GM21723 (cell line): ENCODE measurements around the gene NLRC4.
"Not testable (repeated sequence)": the region's sequence is repeated elsewhere in the genome, so short reads cannot be mapped to it uniquely, and the experiment has no call there.

ENCODE experiments used
- ATAC-seq: cut with Tn5 transposase; IDR thresholded peaks from one replicate; pipeline ENCODE4 v1.9.1; 2021; ENCODE audit warnings: mild to moderate bottlenecking, moderate library complexity; ENCODE audit not compliant: unreplicated experiment

The NLRC4 gene

DNA sequence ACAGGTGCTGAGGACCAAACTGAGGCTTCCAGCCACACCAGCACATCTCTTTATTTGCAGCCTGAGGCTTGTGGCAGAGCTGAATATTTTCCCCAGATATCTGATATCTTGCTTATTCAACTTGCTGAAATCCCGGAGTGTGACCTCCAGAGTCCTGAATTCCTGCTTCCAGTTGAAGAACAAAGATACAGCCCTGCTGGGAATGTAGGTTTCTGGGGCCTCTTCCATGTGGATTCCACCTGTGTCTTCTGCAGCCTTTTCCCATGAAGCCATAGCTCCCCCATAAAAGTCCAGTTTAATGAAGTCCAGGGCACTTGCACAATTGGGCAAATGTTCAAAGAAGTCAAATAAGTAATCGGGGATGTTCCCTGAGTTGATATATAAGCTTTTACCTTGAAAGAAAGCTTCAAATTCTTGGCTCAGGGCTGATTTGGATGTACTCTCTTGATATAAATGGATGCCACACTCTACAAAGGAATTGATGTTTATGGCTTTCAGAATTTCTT lies 14.9 kb downstream of the NLRC4 start:
- no peak for ATAC-seq

DNA sequence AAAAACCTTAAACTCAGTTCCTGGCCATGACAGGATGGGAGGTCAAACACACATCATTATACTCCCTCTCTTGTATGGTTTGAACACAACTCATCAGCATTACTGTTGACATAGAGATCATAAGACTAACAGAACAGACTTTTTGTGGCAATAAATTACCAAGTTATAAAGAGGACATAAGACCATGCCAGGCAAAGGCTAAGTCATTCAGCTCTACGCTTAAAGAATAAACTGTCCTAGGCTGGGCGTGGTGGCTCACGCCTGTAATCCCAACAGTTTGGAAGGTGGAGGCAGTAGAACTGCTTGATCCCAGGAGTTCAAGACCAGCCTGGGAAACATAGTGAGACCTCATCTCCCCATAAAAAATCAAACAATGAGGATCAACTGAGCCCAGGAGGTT lies 16.4 kb downstream of the NLRC4 start:
- no peak for ATAC-seq

DNA sequence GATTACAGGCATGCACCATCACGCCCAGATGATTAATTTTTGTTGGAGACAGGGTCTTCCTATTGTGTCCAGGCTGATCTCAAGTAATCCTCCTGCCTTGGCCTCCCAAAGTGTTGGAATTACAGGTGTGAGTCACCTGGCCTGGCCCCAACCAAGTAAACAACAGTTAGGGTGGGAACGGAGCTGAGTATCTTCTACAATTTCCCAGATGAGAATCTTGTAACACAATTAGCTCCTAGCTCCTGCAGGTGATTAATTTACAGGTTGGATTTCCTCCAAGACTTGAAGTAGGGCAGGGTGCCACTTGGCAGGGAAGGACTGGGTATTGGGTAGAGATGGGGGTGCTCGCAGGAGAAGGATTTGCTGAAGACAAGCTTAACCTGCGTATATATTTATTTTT lies 17.8 kb downstream of the NLRC4 start:
- ATAC-seq: no peak

DNA sequence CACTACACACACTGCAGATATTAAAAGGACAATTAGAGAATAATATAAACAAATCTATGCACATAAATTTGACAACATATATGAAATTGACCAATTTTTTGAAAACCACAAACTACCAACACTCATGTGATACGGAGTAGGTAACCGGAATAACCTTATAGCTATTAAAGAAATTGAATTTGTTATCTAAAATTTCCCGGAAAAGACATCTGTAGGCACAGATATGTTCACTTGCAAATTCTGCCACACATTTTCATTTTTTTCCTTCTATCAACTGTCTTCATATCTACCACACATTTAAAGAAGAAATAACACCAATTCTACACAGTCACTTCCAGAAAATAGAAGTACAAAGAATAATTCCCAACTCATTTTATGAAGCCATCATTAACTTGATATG lies 22.4 kb downstream of the NLRC4 start:
- ATAC-seq: no peak

DNA sequence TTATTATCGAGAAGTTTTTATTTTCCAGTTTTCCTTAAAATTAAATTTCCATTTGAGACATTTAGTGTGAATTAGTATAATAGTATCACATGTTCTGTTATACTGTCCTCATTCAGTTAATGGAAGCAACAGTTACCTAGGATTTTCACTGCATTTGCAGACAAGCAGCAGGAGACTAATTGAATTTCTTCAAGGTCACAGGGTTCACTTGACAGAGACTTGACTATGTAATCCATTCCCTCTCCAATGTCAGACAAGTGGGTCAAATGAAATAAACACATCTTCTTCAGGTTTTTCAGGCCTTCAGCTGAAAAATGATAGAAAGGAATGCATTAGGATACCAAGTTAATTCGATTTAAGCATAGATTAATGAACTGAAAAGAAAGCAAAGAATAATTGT lies 26.7 kb downstream of the NLRC4 start:
- no peak for ATAC-seq

DNA sequence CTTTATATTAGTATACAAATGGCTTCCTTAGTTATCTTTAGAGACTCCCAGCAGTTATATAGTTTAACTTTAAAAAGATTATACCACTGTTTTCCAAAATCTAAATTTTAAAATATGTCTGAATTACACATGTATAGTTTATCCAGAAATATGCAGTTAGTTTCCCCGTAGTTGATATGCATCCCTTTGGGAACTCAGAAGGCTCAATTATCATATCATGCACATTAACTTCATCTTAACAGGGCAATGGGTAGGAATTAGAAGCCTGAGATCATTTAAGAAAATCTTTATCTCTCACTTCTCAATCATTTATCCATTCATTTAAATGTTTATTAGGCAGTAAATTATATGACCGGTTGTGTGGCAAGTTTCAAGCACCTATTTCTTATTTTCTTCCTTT lies 27.2 kb downstream of the NLRC4 start:
- no peak for ATAC-seq

DNA sequence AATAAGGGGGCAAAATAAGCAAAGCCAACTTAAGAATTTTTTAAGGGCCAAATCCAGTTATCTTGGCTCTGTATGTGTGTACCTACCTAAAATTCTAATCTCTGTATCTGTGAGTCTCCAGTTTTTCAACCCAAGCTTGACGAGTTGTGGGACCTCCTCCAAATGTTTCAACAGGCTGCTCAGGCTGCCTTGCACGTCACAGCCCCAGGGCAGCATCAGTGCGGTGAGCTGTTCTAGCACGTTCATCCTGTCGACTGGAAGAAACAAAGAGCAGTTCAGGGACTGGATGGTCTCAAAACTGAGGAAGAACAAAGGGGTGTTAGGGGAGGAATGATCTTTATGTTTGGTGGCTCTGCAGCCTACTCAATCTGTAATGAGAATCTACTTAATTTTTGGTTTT lies 29.4 kb downstream of the NLRC4 start:
- ATAC-seq: no peak

DNA sequence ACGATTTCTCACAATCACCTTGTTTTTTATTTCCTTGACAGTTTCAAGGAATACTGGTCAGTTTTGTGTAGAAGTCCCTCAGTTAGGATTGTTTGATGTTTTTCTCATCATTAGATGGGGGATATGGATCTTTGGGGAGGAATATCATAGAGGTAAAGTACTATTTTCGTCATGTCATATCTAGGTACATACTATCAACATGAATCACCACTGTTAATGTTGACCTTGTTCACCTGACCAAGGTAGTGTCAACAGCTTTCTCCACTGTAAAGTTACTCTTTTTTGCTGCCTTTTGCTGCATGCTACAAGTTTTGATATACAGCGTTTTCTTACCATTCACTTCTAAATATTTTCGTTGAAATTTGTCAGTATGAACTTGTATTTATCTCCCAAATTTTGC lies 32.7 kb downstream of the NLRC4 start:
- no peak for ATAC-seq

DNA sequence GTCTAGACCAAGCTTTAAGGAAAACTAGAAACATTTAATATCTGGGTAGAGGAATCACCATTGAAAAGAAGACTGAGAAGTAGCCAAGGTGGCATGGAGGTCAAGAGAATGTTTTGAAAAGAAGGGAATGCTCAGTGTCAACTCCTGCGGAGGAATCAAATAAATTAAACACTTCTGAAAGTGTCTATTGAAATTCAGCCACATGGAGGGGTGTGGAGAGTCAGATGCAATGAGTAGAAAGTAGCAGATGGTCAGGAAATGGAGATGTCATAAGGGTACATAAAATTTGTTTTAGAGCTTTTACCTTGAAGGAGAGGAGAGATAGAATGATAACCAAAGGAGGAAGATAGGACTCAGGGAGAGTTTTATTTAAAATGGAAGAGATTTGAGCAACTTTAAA lies 35.1 kb downstream of the NLRC4 start:
- no peak for ATAC-seq

DNA sequence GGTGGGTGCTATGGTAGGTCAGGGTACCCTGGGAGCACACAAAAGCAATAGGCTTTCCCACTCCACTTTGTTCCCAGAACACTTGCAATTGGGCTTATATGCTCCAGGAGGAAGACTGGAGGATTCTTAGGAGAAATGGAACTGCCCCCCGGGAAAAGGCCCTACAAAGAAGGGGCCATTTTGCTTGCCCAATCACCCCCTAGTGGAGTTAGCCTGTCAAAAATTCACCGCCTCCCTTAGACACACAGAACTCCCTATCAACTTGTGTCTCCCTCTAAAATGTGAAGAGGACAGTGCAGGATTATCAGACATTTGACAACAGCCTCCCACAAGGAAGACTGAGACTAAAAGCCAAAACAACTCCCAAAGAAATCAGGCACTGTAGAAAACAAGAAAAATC lies 36.5 kb downstream of the NLRC4 start:
- ATAC-seq: no peak

DNA sequence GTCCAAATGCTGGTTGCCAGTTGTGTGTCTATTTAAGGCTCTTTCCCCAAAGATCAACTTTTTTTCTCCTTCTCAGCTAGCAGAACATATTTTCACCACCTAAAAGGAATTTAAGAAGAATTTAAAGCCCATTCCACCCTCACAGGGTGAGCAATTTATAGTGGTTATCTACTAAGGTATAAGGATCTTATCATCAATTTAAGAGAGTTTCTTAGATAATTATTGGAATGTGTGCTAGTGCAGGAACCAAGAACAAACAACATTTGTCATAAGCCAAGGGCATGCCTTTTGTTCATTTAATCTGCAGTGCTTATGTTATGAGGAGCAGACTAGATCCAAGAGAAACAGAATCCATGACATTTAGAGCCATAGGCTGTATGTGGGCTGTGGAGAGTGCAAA lies 37.2 kb downstream of the NLRC4 start:
- no peak for ATAC-seq

DNA sequence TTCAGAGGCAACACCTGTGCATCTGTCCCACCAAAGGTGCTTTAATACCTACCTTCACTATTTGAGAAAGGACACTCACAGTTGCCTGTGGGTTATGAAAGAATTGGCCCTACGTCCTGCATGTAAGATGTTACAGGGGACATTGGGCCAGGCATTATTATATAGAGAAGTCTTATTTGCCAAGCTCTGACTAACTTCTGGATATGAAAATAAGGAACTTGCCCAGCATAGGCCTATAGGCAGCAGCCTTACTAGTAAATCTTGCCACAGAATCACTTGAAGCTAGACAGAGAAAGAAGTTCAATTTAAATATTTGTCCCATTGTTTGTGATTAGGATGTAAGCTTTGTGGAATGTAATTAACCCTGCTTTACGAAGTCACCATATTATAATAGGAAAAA lies 41.7 kb downstream of the NLRC4 start:
- no peak for ATAC-seq

DNA sequence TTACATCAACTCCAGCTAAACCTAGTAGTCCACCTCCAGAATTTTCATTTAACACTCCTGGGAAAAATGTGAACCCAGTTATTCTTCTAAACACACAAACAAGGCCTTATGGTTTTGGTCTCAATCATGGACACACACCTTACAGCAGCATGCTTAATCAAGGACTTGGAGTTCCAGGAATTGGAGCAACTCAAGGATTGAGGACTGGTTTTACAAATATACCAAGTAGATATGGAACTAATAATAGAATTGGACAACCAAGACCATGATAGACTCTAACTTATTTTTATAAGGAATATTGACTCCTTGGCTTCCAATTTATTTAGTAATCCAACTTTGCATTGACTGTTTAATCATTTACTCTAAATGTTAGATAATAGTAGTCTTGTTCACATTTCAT lies 44.2 kb downstream of the NLRC4 start:
- ATAC-seq: no peak

DNA sequence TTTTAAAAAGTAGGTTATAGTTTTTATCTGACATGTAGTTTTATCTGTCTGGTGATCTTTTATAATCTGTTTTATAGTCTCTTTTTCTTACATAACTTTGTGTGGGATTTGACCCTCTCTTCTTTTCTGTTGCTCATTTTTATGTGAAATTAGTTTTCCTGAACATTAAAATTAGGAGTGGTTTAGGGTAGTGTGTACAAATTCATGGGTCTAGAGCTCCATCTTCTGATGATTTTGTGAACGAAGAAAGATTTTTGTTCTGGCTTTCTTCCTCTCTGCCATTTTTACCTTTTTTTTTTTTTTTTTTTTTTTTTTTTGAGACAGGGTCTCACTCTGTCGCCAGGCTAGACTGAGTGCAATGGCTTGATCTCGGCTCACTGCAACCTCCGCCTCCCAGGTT lies 52.4 kb downstream of the NLRC4 start:
- ATAC-seq: no peak

DNA sequence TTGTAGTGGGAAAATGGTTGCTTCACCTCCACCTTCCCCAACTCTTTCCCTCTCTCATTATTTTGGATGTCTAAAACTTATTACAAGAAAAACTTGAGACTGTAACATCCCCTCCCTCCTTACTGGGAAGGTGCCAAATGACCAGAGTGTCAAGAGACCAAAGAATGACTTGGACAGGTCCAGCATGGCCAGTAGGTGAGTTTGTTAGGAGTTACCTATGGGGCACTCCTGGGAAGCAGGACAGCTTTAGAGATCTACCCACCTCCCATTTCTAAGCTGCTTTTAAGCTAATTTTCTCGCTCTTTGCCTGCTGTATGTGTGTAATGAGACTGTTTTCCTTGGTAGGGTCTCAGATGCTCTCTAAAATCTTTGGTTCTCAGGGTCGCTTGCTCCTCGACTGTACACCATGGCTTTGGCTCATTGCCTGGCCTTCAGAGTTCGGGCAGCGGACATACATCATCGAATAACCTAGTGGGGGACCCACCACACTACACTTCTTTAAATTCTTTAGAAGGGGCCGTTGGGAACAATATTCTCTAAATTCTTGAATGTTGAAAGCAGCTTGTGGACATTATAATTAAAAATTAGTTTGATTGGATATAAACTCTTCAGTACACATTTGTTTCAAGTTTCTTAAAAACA lies 53.8 kb downstream of the NLRC4 start:
- no peak for ATAC-seq

DNA sequence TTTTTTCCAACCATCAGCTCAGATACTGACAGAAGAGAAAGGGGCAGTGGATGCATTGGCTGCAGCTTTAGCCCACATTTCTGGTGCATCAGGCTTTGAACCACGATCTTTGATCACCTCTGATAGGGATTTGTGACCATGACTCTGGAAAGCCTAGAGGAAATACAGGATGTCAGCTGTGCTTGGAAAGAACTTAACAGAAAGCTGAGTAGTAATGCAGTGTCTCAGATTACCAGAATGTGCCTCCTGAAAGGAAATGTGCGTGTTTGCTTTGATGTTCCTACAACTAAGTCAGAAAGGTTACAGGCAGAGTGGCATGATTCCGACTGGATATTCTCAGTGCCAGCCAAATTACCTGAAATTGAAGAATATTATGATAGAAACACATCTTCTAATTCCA lies 61.3 kb downstream of the NLRC4 start:
- not testable (repeated sequence) for ATAC-seq

DNA sequence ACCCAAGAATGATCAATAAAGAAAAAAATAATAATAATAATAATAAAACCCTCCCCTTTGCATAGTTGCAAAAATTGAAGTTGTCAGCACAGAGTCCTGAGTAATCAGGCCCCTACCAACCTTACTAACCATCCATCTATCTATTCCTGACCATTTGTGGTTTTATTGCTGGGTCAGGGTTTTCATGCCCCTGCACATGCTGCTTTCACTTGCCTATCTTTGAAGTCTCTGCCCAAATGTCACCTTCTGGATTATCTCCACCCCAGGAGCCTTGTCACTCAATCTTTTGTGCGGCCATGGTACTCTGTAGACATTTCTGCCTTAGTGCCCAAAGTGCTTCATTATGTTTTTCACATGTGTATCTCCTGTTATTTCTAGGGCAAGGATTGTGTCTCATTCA lies 63.9 kb downstream of the NLRC4 start:
- no peak for ATAC-seq

DNA sequence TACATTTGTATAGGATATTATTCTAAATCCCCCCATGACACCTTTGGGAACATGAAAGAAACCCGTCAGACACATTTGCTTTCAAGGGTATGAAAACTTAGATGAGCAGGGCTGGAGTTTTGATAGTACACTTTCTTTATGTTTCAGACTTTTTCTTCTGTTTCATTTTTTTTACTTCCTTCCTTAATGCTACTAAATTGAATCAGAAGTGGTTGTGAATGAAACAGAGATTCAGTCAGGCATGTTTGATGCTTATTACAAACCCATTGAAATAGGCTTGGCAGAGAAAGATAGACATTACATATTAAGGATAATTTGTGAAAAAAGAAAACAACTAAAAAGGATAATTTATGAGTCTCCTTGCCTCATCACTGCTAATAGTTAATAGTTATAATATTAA lies 72.3 kb downstream of the NLRC4 start:
- ATAC-seq: no peak

DNA sequence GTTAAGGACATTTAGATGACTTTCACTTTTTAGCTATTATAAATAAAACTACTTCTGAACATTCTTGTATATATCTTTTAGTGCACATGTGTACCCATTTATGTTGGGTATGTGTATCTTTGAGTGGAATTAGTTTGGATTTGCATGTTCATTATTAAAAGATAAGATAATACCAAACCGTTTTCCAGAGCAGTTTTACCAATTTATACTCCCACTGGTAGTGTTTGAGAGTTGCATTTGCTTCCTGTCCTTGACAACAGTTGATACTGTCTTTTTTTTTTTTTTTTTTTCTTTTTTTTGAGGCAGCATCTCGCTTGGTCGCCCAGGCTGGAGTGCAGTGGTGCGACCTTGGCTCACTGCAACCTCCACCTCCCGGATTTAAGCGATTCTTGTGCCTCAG lies 75.7 kb downstream of the NLRC4 start:
- ATAC-seq: peak; percentile 11

DNA sequence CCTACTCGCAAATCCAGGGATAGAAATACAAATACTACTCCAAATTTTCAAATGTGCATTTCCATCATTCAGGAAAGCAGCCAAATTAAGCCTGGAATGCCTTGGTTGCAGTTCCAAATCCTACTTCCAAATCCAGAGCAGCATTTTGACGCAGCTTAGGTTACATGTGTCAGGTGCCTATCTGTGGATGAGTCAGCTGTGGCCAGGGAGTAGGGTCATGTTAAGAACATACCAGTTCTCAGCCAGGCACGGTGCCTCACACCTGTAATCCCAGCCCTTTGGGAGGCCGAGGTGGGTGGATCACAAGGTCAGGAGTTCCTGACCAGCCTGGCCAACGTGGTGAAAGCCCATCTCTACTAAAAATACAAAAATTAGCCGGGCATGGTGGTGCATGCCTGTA lies 82.0 kb downstream of the NLRC4 start:
- ATAC-seq: no peak
